ENCODE results near the gene SMS.

DNA sequence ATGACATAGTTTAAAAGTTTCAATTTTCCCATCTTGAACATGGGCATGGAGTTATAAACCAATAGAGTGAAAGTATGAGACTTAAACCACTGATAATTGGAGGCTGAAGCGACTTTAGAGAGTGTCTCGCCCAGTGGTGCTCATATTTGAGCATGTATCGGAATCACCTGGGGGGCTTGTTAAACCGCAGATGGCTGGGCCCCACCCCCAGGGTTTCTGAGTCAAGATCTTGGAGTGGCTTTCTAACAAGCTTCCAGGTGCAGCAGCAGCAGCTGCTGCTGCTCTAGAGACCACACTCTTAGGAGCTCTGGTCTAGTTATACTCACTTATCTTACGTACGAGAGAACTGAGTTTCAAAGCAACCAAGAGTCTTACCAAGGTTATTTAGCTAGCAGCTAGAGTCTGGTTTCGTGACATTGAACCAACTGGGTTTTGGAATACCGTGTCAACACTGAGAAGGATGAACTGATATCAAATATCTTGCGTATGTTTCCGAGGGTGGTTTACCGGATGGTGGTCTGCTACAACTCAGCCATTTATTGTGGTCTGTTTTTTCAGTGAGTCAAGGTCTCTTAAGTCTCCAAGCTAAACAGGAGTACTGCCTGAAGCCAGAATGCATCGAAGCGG, 97.5 kb downstream of the SMS start:
- TF ChIP-seq POLR2A (IDR thresholded peaks at IDR 0.05; ENCODE audit: low read depth, low read length): no peak
- TF ChIP-seq POLR2AphosphoS5 (IDR thresholded peaks at IDR 0.05; ENCODE audit: low read depth, low read length): no peak

Data from GM12892 (cell line).